Natural killer cell (primary cell): ENCODE data around the gene CGNL1. TPM values are rescaled to one million over a fixed set of nuclear protein-coding genes. Genes with fewer than 3 reads are reported as not detected.

ENCODE experiments used
- ATAC-seq, 3 donors: fragments of 150-1000 bp in 2 of 3; fragments of 200-7000 bp in 1 of 3; cut with Tn5 transposase; 1 replicate in 1 of 3; 2 replicates in 2 of 3; pipeline ENCODE4 v1.10.0; 2021; ENCODE audit warnings: mild to moderate bottlenecking in 2 of 3, moderate library complexity in 2 of 3
- DNase-seq, 2 donors: peaks; one replicate each; pipeline versions ENCODE4 v3.0.0 to v3.0.0-alpha.2; 2013 to 2021; ENCODE audit warnings: mixed read lengths in 1 of 2
- H3K27ac ChIP-seq: one replicate; pipeline ENCODE4 v1.5.1; 2013; ENCODE audit warnings: mild to moderate bottlenecking, low read length
- H3K27me3 ChIP-seq: one replicate; pipeline ENCODE4 v1.6.1; 2013; ENCODE audit warnings: low read length; ENCODE audit not compliant: control insufficient read depth, insufficient read depth
- H3K36me3 ChIP-seq: one replicate; pipeline ENCODE4 v1.6.1; 2013; ENCODE audit warnings: low read length; ENCODE audit not compliant: control insufficient read depth, insufficient read depth
- H3K4me1 ChIP-seq: one replicate; pipeline ENCODE4 v1.6.1; 2013; ENCODE audit warnings: low read length; ENCODE audit not compliant: control insufficient read depth, insufficient read depth
- H3K4me3 ChIP-seq: one replicate; pipeline ENCODE4 v1.5.1; 2013; ENCODE audit warnings: low read length
- H3K9me3 ChIP-seq: one replicate; pipeline ENCODE4 v1.6.1; 2013; ENCODE audit warnings: low read length; ENCODE audit not compliant: control insufficient read depth, insufficient read depth
- H3K27ac Mint-ChIP-seq, 2 donors: one replicate each; pipeline ENCODE4 v1.8.0; 2022; ENCODE audit warnings: mild to moderate bottlenecking in 2 of 2, mixed read lengths in 2 of 2, moderate library complexity in 1 of 2
- H3K27me3 Mint-ChIP-seq, 2 donors: one replicate each; pipeline ENCODE4 v1.8.0; 2022; ENCODE audit warnings: low read depth in 2 of 2, mixed read lengths in 2 of 2
- H3K36me3 Mint-ChIP-seq: one replicate; pipeline ENCODE4 v1.8.0; 2022; ENCODE audit warnings: mixed read lengths
- H3K4me1 Mint-ChIP-seq, 2 donors: one replicate each; pipeline ENCODE4 v1.8.0; 2022; ENCODE audit warnings: mixed read lengths in 2 of 2
- H3K4me3 Mint-ChIP-seq: one replicate; pipeline ENCODE4 v1.8.0; 2022; ENCODE audit warnings: mild to moderate bottlenecking, moderate library complexity, mixed read lengths
- H3K9me3 Mint-ChIP-seq, 2 donors: one replicate each; pipeline ENCODE4 v1.8.0; 2022; ENCODE audit warnings: mixed read lengths in 2 of 2
- WGBS: methylation state at CpG from one replicate; pipeline ENCODE4 v1.1.7; 2013; ENCODE audit warnings: missing lambda C conversion rate; ENCODE audit not compliant: insufficient coverage; 5-methylcytosine and 5-hydroxymethylcytosine counted together
- intact Hi-C: fragments of 100-400 bp; cut with micrococcal nuclease; formaldehyde crosslinking; loops from one replicate; pipeline ENCODE4 v1.14.2; 2022
- total RNA-seq, 4 donors: library from RNA; stranded (reverse); fragments of 120-200 nt in 1 of 4; gene quantifications; one replicate each; pipeline versions ENCODE4 v1.2.3 to v1.2.4, GENCODE V29; 2013 to 2022
- TF ChIP-seq, protein P1 (sequence below): fragments of 200-600 bp; IDR thresholded peaks from one replicate; pipeline ENCODE4 v1.8.0; 2022; ENCODE audit warnings: antibody characterized with exemption

CGNL1 gene
- total RNA-seq, 3 donors from 2014 or later (not counting 1 experiment from before 2014, with no cell fraction given): not detected

DNA sequence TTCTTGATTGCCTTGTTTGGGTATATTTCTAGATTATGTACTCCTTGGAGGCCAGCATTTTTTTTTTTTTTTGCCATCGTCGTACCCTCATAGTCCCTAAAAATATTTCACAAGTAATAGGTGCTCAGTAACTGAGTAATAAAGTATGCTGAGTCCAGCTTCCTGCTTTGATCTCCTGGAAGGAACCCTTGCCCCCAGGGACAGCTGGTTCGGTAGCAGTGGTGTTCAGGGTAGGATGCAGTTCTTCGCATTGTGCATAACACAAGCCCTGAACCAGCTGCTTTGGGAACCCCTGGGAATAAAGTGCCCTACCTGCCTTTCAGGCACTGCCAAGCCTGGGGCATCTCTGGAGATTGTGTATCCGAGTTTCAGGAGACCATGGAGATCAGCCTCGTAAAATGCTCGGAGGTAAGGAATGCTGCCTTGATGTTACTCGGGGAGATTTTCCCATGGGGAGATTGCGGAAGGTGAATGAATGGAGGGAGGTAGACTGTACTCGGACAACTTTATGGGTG is 223.0 kb downstream of the CGNL1 start:
- H3K27me3 Mint-ChIP-seq: peaks cover 0 to 43% of the 10 kb centered on the region in 2 donors
- intact Hi-C loops: no loop called here
- WGBS: 89% methylated on average over 8 of the region's 10 CpGs
- H3K36me3 Mint-ChIP-seq: no peaks in the 10 kb centered on the region
- Histone ChIP-seq H3K27me3 (no peaks in the 10 kb centered on the region), H3K27ac (no peak overlapping the region), H3K36me3 (no peaks in the 10 kb centered on the region), H3K4me1 (no peaks in the 10 kb centered on the region), H3K4me3 (no peak overlapping the region), H3K9me3 (no peaks in the 10 kb centered on the region)
- H3K4me1 Mint-ChIP-seq: no peaks in the 10 kb centered on the region
- DNase-seq (no peak), ATAC-seq (no peak)
- H3K4me3 Mint-ChIP-seq: no peak overlapping the region
- no peaks in the 10 kb centered on the region for H3K9me3 Mint-ChIP-seq
- TF ChIP-seq, protein P1, sequence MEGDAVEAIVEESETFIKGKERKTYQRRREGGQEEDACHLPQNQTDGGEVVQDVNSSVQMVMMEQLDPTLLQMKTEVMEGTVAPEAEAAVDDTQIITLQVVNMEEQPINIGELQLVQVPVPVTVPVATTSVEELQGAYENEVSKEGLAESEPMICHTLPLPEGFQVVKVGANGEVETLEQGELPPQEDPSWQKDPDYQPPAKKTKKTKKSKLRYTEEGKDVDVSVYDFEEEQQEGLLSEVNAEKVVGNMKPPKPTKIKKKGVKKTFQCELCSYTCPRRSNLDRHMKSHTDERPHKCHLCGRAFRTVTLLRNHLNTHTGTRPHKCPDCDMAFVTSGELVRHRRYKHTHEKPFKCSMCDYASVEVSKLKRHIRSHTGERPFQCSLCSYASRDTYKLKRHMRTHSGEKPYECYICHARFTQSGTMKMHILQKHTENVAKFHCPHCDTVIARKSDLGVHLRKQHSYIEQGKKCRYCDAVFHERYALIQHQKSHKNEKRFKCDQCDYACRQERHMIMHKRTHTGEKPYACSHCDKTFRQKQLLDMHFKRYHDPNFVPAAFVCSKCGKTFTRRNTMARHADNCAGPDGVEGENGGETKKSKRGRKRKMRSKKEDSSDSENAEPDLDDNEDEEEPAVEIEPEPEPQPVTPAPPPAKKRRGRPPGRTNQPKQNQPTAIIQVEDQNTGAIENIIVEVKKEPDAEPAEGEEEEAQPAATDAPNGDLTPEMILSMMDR: no peak
- H3K27ac Mint-ChIP-seq: no peak overlapping the region

GRCh38 chr15:57600197-57600596 is 223.9 kb downstream of the CGNL1 start:
- 73% methylated on average over 1 of the region's 1 CpG for WGBS
- H3K27me3 Mint-ChIP-seq: peaks cover 0 to 44% of the 10 kb centered on the region in 2 donors

More at GRCh38 chr15:57600197-57600596, 223.9 kb downstream of the CGNL1 start:
- intact Hi-C loops: no loop called here
- no peaks in the 10 kb centered on the region for H3K27me3 ChIP-seq
- DNase-seq (no peak), ATAC-seq (no peak)
- no peak overlapping the region for H3K27ac ChIP-seq
- Mint-ChIP-seq H3K4me3 (no peak overlapping the region), H3K9me3 (no peaks in the 10 kb centered on the region), H3K4me1 (no peaks in the 10 kb centered on the region), H3K27ac (no peak overlapping the region), H3K36me3 (no peaks in the 10 kb centered on the region)
- no peak overlapping the region for H3K4me3 ChIP-seq
- no peaks in the 10 kb centered on the region for H3K9me3 ChIP-seq
- TF ChIP-seq, protein P1: no peak
- H3K36me3 ChIP-seq: no peaks in the 10 kb centered on the region
- no peaks in the 10 kb centered on the region for H3K4me1 ChIP-seq

Other genes with a start within 250 kb of the CGNL1 start
- gene MYZAP, start 215.4 kb downstream of the CGNL1 start, total RNA-seq: not detected